A549 (cell line): Measurements from ENCODE around the gene LILRA5.

Source experiments
- NR3C1 ChIP-seq: fragments of >200 bp; sonication (Bioruptor Twin); formaldehyde crosslinking; IDR thresholded peaks from 3 replicates; pipeline ENCODE4 v1.6.1; 2017
- POLR2A ChIP-seq: IDR thresholded peaks from 2 replicates; pipeline ENCODE4 v1.6.1; 2012; ENCODE audit warnings: mild to moderate bottlenecking, low read length
- TF ChIP-seq, protein P1 (sequence below): fragments of 250-450 bp; sonication (Bioruptor Pico); IDR thresholded peaks from 2 replicates; pipeline ENCODE4 v1.5.0; 2021; ENCODE audit warnings: mild to moderate bottlenecking, moderate library complexity, borderline replicate concordance

DNA sequence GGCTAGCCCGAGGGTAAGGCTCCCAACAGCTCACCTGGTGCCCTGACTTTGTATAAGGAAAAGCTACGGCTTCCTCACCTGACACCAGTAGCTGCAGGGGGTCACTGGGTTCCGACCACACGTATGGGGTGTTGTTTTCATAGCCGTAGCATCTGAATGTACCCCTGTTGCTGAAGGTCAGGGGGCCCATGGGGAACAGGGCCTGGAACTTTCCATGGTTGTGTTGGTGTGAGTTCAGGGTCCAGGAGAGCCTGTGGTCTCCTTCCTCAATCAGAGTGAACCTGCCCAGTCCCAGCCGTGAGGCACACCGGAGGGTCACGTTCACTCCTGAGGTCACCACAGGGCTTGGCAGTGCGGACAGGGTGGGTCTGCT is 24.9 kb upstream of the LILRA5 start:
- TF ChIP-seq, protein P1, sequence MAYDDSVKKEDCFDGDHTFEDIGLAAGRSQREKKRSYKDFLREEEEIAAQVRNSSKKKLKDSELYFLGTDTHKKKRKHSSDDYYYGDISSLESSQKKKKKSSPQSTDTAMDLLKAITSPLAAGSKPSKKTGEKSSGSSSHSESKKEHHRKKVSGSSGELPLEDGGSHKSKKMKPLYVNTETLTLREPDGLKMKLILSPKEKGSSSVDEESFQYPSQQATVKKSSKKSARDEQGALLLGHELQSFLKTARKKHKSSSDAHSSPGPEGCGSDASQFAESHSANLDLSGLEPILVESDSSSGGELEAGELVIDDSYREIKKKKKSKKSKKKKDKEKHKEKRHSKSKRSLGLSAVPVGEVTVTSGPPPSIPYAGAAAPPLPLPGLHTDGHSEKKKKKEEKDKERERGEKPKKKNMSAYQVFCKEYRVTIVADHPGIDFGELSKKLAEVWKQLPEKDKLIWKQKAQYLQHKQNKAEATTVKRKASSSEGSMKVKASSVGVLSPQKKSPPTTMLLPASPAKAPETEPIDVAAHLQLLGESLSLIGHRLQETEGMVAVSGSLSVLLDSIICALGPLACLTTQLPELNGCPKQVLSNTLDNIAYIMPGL (CRISPR knock-in tag): no peak
- no peak for TF ChIP-seq POLR2A
- no peak for TF ChIP-seq NR3C1
